Activated CD4-positive, alpha-beta T cell treated with anti-CD3 and anti-CD28 coated beads, Interleukin-2, amount 50 U/mL, for 4 hours (primary cell): ENCODE results near the gene DMRT3.

Source experiments
- DNase-seq, 2 experiments: peaks; one replicate each; pipeline ENCODE4 v3.0.0-alpha.2; 2020

Gene DMRT3

GRCh38 chr9:1005043-1005667 lies 28.7 kb downstream of the DMRT3 start:
- no peak for DNase-seq

DNA sequence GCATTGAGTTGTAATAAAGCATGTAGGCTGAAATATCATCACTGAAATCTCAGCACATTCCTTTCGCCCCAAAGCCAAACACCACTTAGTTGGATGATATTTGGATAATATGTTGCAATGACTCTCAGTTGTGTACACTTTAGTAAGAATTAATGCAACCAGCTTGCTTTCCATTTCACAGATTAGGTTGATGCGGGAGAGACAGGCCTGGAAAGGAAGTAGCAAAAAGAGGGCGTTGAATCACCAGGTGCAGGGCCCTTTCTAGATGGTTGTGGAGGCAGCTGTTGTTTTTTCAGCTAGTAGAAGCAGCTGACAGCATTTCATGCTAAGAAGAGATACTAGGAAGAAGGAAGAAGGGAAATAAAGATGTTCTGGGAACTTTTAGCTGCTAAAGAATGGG lies 30.9 kb downstream of the DMRT3 start:
- no peak for DNase-seq

DNA sequence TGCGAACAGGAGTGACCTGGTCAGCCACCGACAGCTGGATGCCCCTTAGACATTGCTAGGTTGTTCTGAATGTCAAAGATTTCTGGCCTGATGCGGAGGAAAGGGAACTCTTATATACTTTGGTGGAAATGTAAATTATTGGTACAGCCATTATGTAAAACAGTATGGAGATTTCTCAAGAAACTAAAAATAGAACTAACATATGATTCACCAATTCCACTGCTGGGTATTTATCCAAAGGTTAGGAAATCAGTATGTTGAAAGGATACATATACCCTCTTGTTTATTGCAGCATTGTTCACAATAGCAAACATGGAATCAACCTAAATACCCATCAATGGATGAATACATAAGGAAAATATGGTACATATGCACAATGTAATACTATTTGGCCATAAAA lies 31.8 kb downstream of the DMRT3 start:
- no peak for DNase-seq

- peak; percentile 67 to 69 for DNase-seq
These were observed 32.7 kb downstream of the DMRT3 start for GRCh38 chr9:1009101-1009707.

- DNase-seq: no peak
These were observed 36.6 kb downstream of the DMRT3 start for GRCh38 chr9:1013021-1013420.

DNA sequence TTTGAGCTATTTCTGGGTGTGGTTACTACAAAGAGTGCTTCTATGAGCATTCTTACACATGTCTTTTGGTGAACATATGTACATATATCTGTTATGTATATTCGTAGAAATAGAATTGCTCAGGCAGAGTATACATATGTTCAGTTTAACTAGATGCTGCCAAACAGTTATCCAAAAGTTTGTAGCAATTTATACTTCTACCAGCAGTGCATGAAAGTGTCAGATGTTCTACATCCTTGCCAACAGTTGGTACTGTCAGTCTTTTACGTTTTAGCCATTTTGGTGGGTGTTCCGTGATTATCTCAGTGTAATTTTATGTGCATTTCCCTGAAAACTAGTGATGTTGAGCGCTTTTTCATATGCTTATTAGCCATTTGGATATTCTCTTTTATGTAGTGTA lies 37.8 kb downstream of the DMRT3 start:
- DNase-seq: no peak

DNA sequence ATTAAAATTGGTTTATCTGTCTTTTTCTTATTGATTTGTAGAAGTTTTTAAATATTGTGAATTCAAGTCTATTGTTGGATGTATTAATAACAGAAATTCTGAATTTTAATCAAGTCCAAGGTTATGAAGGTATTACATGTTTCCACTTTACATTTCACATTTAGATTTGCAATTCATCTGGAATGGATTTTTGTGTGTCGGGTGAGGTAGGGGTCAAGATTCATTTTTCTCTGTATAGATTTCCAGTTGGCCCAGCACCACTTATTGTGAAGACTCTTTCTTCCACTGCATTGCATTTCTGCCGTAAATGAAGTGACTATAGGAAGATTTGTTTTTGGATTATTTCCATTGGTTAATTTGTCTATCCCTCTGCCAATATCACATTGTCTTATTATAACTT lies 38.2 kb downstream of the DMRT3 start:
- DNase-seq: no peak

- peak in 1 of 2 experiments; percentile 4 for DNase-seq
These were observed 41.7 kb downstream of the DMRT3 start for GRCh38 chr9:1018121-1018520.

GRCh38 chr9:1024112-1024511 lies 47.7 kb downstream of the DMRT3 start:
- DNase-seq: no peak

DNA sequence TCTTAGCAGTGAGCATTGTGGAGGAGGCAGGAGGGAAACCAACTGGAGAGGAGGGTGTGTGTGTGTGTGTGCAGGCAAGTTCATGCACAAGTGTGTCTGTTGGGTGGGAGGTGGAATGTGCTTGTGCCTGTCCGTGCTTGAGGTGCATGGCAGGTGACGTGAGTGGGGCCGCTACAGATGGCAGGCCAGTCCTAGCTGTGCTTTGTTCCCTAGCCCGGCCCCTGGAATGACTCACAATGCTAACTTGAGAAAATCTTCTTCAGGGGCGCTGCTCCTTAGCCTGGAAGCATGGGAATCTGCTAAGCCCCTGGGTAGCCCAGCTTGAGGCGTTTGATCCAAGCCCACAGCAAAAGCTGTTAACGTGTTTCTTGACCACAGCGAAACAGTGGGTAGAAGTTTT lies 48.7 kb downstream of the DMRT3 start:
- DNase-seq: no peak

- DNase-seq: no peak
These were observed 49.8 kb downstream of the DMRT3 start for GRCh38 chr9:1026219-1026618.

DNA sequence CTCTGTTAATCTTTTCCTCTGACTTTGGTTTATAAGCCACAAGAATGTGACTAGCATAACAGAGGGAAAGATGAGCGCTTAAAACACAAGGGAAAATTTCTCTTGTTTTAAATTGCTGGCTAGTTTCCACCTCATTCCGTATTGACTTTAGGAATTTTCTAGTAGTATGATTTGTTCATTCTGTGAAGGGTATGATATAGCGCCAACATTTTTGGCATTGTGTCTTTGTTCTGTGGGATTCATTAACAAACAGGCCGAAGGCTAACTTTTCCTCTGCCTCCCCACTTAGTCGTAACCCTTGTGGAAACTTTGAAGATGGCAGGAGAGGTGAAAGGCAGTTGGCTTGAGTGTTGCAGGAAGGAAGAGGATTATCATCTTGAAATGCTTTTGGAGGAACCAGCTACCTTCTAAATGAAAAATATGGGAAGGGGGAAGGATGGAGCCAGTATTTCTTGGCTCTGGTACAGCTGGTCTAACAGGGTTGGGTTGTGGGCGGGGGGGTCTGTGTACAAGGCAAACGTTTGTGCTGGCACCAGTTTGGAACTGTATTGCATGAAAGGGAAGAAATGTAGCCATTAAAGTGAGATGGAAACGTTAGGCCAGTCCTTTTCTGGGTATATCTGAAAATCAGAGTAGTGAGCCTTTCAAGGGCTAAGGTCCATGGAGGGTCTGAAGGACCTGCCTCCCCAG lies 52.2 kb downstream of the DMRT3 start:
- no peak for DNase-seq

- DNase-seq: no peak
These were observed 55.6 kb downstream of the DMRT3 start for GRCh38 chr9:1031951-1032601.

- no peak for DNase-seq
These were observed 57.8 kb downstream of the DMRT3 start for GRCh38 chr9:1034271-1034670.

GRCh38 chr9:1039589-1039988 lies 63.1 kb downstream of the DMRT3 start:
- no peak for DNase-seq
